Neuronal stem cell (in vitro differentiated cells): ENCODE measurements around the gene SPATA9.

Experiments
- DNase-seq: peaks from one replicate; pipeline ENCODE4 v3.0.0-alpha.2; 2013; ENCODE audit warnings: low spot score
- H2AFZ ChIP-seq: one replicate; pipeline ENCODE4 v1.6.1; 2013; ENCODE audit warnings: mild to moderate bottlenecking, low read length, inconsistent platforms
- H2AK5ac ChIP-seq: 2 replicates; pipeline ENCODE4 v1.6.1; 2013; ENCODE audit warnings: low read depth, mild to moderate bottlenecking, inconsistent platforms, low read length, moderate library complexity, mixed read lengths
- H2BK120ac ChIP-seq: 2 replicates; pipeline ENCODE4 v1.6.1; 2013; ENCODE audit warnings: low read depth, mild to moderate bottlenecking, inconsistent platforms, low read length, moderate library complexity, mixed read lengths
- H2BK12ac ChIP-seq: one replicate; pipeline ENCODE4 v1.6.1; 2013; ENCODE audit warnings: low read length, inconsistent platforms
- H2BK15ac ChIP-seq: 2 replicates; pipeline ENCODE4 v1.6.1; 2013; ENCODE audit warnings: mild to moderate bottlenecking, low read length, inconsistent platforms, mixed read lengths
- H2BK5ac ChIP-seq: one replicate; pipeline ENCODE4 v1.6.1; 2013; ENCODE audit warnings: inconsistent platforms, mild to moderate bottlenecking, low read length, moderate library complexity
- H3K14ac ChIP-seq: one replicate; pipeline ENCODE4 v1.6.1; 2013; ENCODE audit warnings: low read length, inconsistent platforms
- H3K18ac ChIP-seq: 2 replicates; pipeline ENCODE4 v1.6.1; 2013; ENCODE audit warnings: low read length, inconsistent platforms
- H3K23ac ChIP-seq: 2 replicates; pipeline ENCODE4 v1.6.1; 2013; ENCODE audit warnings: low read depth, mild to moderate bottlenecking, mixed read lengths, low read length, inconsistent platforms; ENCODE audit not compliant: poor library complexity
- H3K27ac ChIP-seq: replicated peaks from 3 replicates; pipeline ENCODE4 v1.5.1; 2013; ENCODE audit warnings: low read length, inconsistent platforms
- H3K27me3 ChIP-seq, 3 experiments: 2 replicates each; pipeline ENCODE4 v1.6.1; 2013; ENCODE audit warnings: low read length in 3 of 3, mild to moderate bottlenecking in 2 of 3, inconsistent platforms in 1 of 3, low read depth in 1 of 3, mixed read lengths in 1 of 3, moderate library complexity in 1 of 3; ENCODE audit not compliant: control insufficient read depth in 3 of 3, insufficient read depth in 3 of 3
- H3K36me3 ChIP-seq, 2 donors: replicated peaks in 1 of 2; 2 replicates each; pipeline ENCODE4 v1.6.1; 2013; ENCODE audit warnings: low read length in 2 of 2; ENCODE audit not compliant: control insufficient read depth in 2 of 2, insufficient read depth in 2 of 2
- H3K4ac ChIP-seq: 2 replicates; pipeline ENCODE4 v1.6.1; 2013; ENCODE audit warnings: inconsistent platforms, mild to moderate bottlenecking, low read length, moderate library complexity
- H3K4me1 ChIP-seq, 2 donors: 1 replicate in 1 of 2; 2 replicates in 1 of 2; pipeline ENCODE4 v1.6.1; 2013; ENCODE audit warnings: low read length in 2 of 2, low read depth in 1 of 2; ENCODE audit not compliant: control insufficient read depth in 2 of 2, insufficient read depth in 1 of 2
- H3K4me2 ChIP-seq: one replicate; pipeline ENCODE4 v1.6.1; 2013; ENCODE audit warnings: mild to moderate bottlenecking, low read length, inconsistent platforms; ENCODE audit not compliant: insufficient read depth, poor library complexity, severe bottlenecking
- H3K4me3 ChIP-seq, 2 donors: 2 replicates each; pipeline ENCODE4 v1.5.1; 2013; ENCODE audit warnings: low read length in 2 of 2, mild to moderate bottlenecking in 2 of 2, inconsistent platforms in 1 of 2, moderate library complexity in 1 of 2
- H3K79me1 ChIP-seq: one replicate; pipeline ENCODE4 v1.6.1; 2013; ENCODE audit warnings: low read depth, mild to moderate bottlenecking, inconsistent platforms, low read length, moderate library complexity
- H3K9ac ChIP-seq: one replicate; pipeline ENCODE4 v1.6.1; 2013; ENCODE audit warnings: mild to moderate bottlenecking, low read depth, low read length, inconsistent platforms; ENCODE audit not compliant: poor library complexity
- H3K9me3 ChIP-seq, 2 donors: replicated peaks in 1 of 2; 2 replicates each; pipeline versions ENCODE3 to v1.6.1; 2013; ENCODE audit warnings: low read length in 2 of 2, mild to moderate bottlenecking in 2 of 2, inconsistent platforms in 1 of 2, low read depth in 1 of 2, mixed read lengths in 1 of 2, moderate library complexity in 1 of 2; ENCODE audit not compliant: control insufficient read depth in 2 of 2, insufficient read depth in 1 of 2
- H4K8ac ChIP-seq: one replicate; pipeline ENCODE4 v1.6.1; 2013; ENCODE audit warnings: low read depth, mild to moderate bottlenecking, inconsistent platforms, low read length, moderate library complexity
- H4K91ac ChIP-seq: one replicate; pipeline ENCODE4 v1.6.1; 2013; ENCODE audit warnings: low read length, low read depth, mild to moderate bottlenecking, inconsistent platforms; ENCODE audit not compliant: poor library complexity
- WGBS, 2 donors: extraction: QIAGEN DNeasy Blood & Tissue Kit; methylation state at CpG; one replicate each; pipeline ENCODE4 v1.1.7; 2013; ENCODE audit warnings: missing lambda C conversion rate in 2 of 2, mixed read lengths in 1 of 2; ENCODE audit not compliant: insufficient read length in 2 of 2, insufficient replicate concordance in 1 of 2; ENCODE audit errors: extremely low coverage in 2 of 2; 5-methylcytosine and 5-hydroxymethylcytosine counted together

The SPATA9 gene

GRCh38 chr5:95690333-95690732, 7.5 kb upstream of the SPATA9 start:
- H2BK12ac ChIP-seq: no peak overlapping the region

GRCh38 chr5:95689680-95690079, 6.9 kb upstream of the SPATA9 start:
- peaks cover 0 to 3% of the 10 kb centered on the region in 2 donors for H3K4me1 ChIP-seq
- no peak overlapping the region for H2AFZ ChIP-seq
- H4K8ac ChIP-seq: no peak overlapping the region
- H2AK5ac ChIP-seq: no peak overlapping the region
- no peak overlapping the region for H3K4me3 ChIP-seq
- H3K14ac ChIP-seq: no peak overlapping the region
- H3K27ac ChIP-seq: no peak overlapping the region
- no peak overlapping the region for H3K4me2 ChIP-seq
- H3K9me3 ChIP-seq: no peaks in the 10 kb centered on the region
- H3K27me3 ChIP-seq: no peaks in the 10 kb centered on the region
- H3K9ac ChIP-seq: no peak overlapping the region
- H2BK15ac ChIP-seq: no peak overlapping the region
- no peak overlapping the region for H2BK120ac ChIP-seq
- H3K4ac ChIP-seq: no peak overlapping the region
- no CpG with 5 or more reads among the region's 1 CpG for WGBS, 2 donors
- H3K79me1 ChIP-seq: no peaks in the 10 kb centered on the region
- H3K36me3 ChIP-seq: no peaks in the 10 kb centered on the region
- H2BK5ac ChIP-seq: no peak overlapping the region
- no peak overlapping the region for H3K23ac ChIP-seq
- no peak overlapping the region for H3K18ac ChIP-seq
- no peak overlapping the region for H4K91ac ChIP-seq
- DNase-seq: no peak
- no peak overlapping the region for H2BK12ac ChIP-seq

More at GRCh38 chr5:95690333-95690732, 7.5 kb upstream of the SPATA9 start:
- Histone ChIP-seq H3K4me1 (peaks cover 0 to 3% of the 10 kb centered on the region in 2 donors), H3K18ac (no peak overlapping the region), H3K4me3 (no peak overlapping the region), H2BK120ac (no peak overlapping the region), H2AFZ (no peak overlapping the region), H3K27me3 (no peaks in the 10 kb centered on the region), H3K4ac (no peak overlapping the region), H3K79me1 (no peaks in the 10 kb centered on the region), H3K23ac (no peak overlapping the region), H4K8ac (no peak overlapping the region), H2AK5ac (no peak overlapping the region), H3K4me2 (no peak overlapping the region), H2BK15ac (no peak overlapping the region), H4K91ac (no peak overlapping the region), H3K14ac (no peak overlapping the region), H3K27ac (no peak overlapping the region), H2BK5ac (no peak overlapping the region), H3K36me3 (no peaks in the 10 kb centered on the region), H3K9me3 (no peaks in the 10 kb centered on the region), H3K9ac (no peak overlapping the region)
- no peak for DNase-seq

- DNase-seq: no peak
- no peak overlapping the region for H3K27ac ChIP-seq
- H3K9me3 ChIP-seq: no peaks in the 10 kb centered on the region
- no peak overlapping the region for H3K4ac ChIP-seq
- no peak overlapping the region for H3K4me2 ChIP-seq
- no peak overlapping the region for H3K4me3 ChIP-seq
- H3K27me3 ChIP-seq: no peaks in the 10 kb centered on the region
- H3K14ac ChIP-seq: no peak overlapping the region
- H3K4me1 ChIP-seq: peaks cover 3 to 8% of the 10 kb centered on the region in 2 donors
- H2BK120ac ChIP-seq: no peak overlapping the region
- H2AK5ac ChIP-seq: no peak overlapping the region
- H2BK15ac ChIP-seq: no peak overlapping the region
- H3K18ac ChIP-seq: no peak overlapping the region
- no peak overlapping the region for H3K9ac ChIP-seq
- no peak overlapping the region for H4K8ac ChIP-seq
- no peaks in the 10 kb centered on the region for H3K36me3 ChIP-seq
- H3K23ac ChIP-seq: no peak overlapping the region
- no peak overlapping the region for H2BK5ac ChIP-seq
- WGBS, 2 donors: no CpG with 5 or more reads among the region's 2 CpGs
- H4K91ac ChIP-seq: no peak overlapping the region
- H2BK12ac ChIP-seq: no peak overlapping the region
- H2AFZ ChIP-seq: peak overlapping the region; percentile 60
- H3K79me1 ChIP-seq: no peaks in the 10 kb centered on the region
These were observed 3.9 kb upstream of the SPATA9 start for GRCh38 chr5:95686651-95687050.

- Histone ChIP-seq H3K4me2 (no peak overlapping the region), H3K36me3 (no peaks in the 10 kb centered on the region), H2BK5ac (no peak overlapping the region), H3K14ac (no peak overlapping the region), H4K8ac (no peak overlapping the region), H2BK120ac (no peak overlapping the region), H3K4me1 (peaks cover 3 to 11% of the 10 kb centered on the region in 2 donors), H3K23ac (no peak overlapping the region), H3K9ac (no peak overlapping the region), H3K4ac (no peak overlapping the region), H3K9me3 (peaks cover 0 to 2% of the 10 kb centered on the region in 2 donors), H3K18ac (no peak overlapping the region), H3K27me3 (no peaks in the 10 kb centered on the region), H3K27ac (no peak overlapping the region), H2AFZ (no peak overlapping the region), H3K79me1 (no peaks in the 10 kb centered on the region), H2BK12ac (no peak overlapping the region), H2BK15ac (no peak overlapping the region), H3K4me3 (no peak overlapping the region), H2AK5ac (no peak overlapping the region), H4K91ac (no peak overlapping the region)
- no peak for DNase-seq
- no CpG with 5 or more reads among the region's 2 CpGs for WGBS, 2 donors
These were observed 1.6 kb upstream of the SPATA9 start for GRCh38 chr5:95684361-95684760.
